ENCODE data around the gene RYR2. TPM values are rescaled to one million over a fixed set of nuclear protein-coding genes. Genes with fewer than 3 reads are reported as not detected.

Gene RYR2
- total and polyA plus RNA-seq, 2 experiments from 2014 or later = 0.50 to 0.95 TPM

GRCh38 chr1:237340892-237341291 is 298.9 kb downstream of the RYR2 start:
- TF ChIP-seq EZH2phosphoT487 (IDR thresholded peaks at IDR 0.05; ENCODE audit: low read depth, severe bottlenecking, unreplicated experiment) = no peak
- no peak for TF ChIP-seq CTCF (IDR thresholded peaks at IDR 0.05; ENCODE audit: poor library complexity)
- no peak for TF ChIP-seq EZH2 (IDR thresholded peaks at IDR 0.05; ENCODE audit: borderline replicate concordance)
- DNase-seq (ENCODE audit: low spot score) = no peak
- no peaks in the 10 kb centered on the region for H4K20me1 ChIP-seq (ENCODE audit: insufficient read depth, poor library complexity, severe bottlenecking)
- H3K9me2 ChIP-seq (replicated peaks; ENCODE audit: insufficient read depth) = no peaks in the 10 kb centered on the region
- no peaks in the 10 kb centered on the region for H3K79me2 ChIP-seq
- no peaks in the 10 kb centered on the region for H3K27me3 ChIP-seq
- no peak overlapping the region for H3K4me2 ChIP-seq
- H3K9me3 ChIP-seq (ENCODE audit: low read depth) = no peaks in the 10 kb centered on the region
- H3K4me1 ChIP-seq (ENCODE audit: insufficient read depth) = no peaks in the 10 kb centered on the region
- no peak overlapping the region for H3K27ac ChIP-seq
- WGBS (ENCODE audit: low lambda C conversion rate, missing lambda C conversion rate) = 77% methylated on average over 3 of the region's 3 CpGs
- H3K36me3 ChIP-seq (replicated peaks; ENCODE audit: insufficient read depth, low read depth) = no peaks in the 10 kb centered on the region
- H2AFZ ChIP-seq = no peak overlapping the region
- no peak overlapping the region for H3K4me3 ChIP-seq

GRCh38 chr1:237341391-237341790 is 299.4 kb downstream of the RYR2 start:
- Histone ChIP-seq H3K27me3 (no peaks in the 10 kb centered on the region), H3K4me3 (no peak overlapping the region), H4K20me1 (ENCODE audit: insufficient read depth, poor library complexity, severe bottlenecking) (no peaks in the 10 kb centered on the region), H3K4me2 (no peak overlapping the region), H2AFZ (no peak overlapping the region), H3K9me3 (ENCODE audit: low read depth) (no peaks in the 10 kb centered on the region), H3K4me1 (ENCODE audit: insufficient read depth) (no peaks in the 10 kb centered on the region), H3K36me3 (replicated peaks; ENCODE audit: insufficient read depth, low read depth) (no peaks in the 10 kb centered on the region), H3K79me2 (no peaks in the 10 kb centered on the region), H3K9me2 (replicated peaks; ENCODE audit: insufficient read depth) (no peaks in the 10 kb centered on the region), H3K27ac (no peak overlapping the region)
- WGBS (ENCODE audit: low lambda C conversion rate, missing lambda C conversion rate) = 29% methylated on average over 3 of the region's 3 CpGs
- no peak for DNase-seq (ENCODE audit: low spot score)
- TF ChIP-seq EZH2phosphoT487 (IDR thresholded peaks at IDR 0.05; ENCODE audit: low read depth, severe bottlenecking, unreplicated experiment) (no peak), EZH2 (IDR thresholded peaks at IDR 0.05; ENCODE audit: borderline replicate concordance) (no peak), CTCF (IDR thresholded peaks at IDR 0.05; ENCODE audit: poor library complexity) (no peak)

- Histone ChIP-seq H3K4me3 (no peak overlapping the region), H3K27ac (no peak overlapping the region), H2AFZ (no peak overlapping the region), H3K4me1 (ENCODE audit: insufficient read depth) (no peaks in the 10 kb centered on the region), H3K27me3 (no peaks in the 10 kb centered on the region), H3K79me2 (no peaks in the 10 kb centered on the region), H4K20me1 (ENCODE audit: insufficient read depth, poor library complexity, severe bottlenecking) (no peaks in the 10 kb centered on the region), H3K9me3 (ENCODE audit: low read depth) (no peaks in the 10 kb centered on the region), H3K9me2 (replicated peaks; ENCODE audit: insufficient read depth) (no peaks in the 10 kb centered on the region), H3K36me3 (replicated peaks; ENCODE audit: insufficient read depth, low read depth) (no peaks in the 10 kb centered on the region), H3K4me2 (no peak overlapping the region)
- TF ChIP-seq EZH2 (IDR thresholded peaks at IDR 0.05; ENCODE audit: borderline replicate concordance) (no peak), EZH2phosphoT487 (IDR thresholded peaks at IDR 0.05; ENCODE audit: low read depth, severe bottlenecking, unreplicated experiment) (no peak), CTCF (IDR thresholded peaks at IDR 0.05; ENCODE audit: poor library complexity) (no peak)
- 93% methylated on average over 6 of the region's 6 CpGs for WGBS (ENCODE audit: low lambda C conversion rate, missing lambda C conversion rate)
- no peak for DNase-seq (ENCODE audit: low spot score)
These were observed 300.7 kb downstream of the RYR2 start for GRCh38 chr1:237342730-237343129.

DNA sequence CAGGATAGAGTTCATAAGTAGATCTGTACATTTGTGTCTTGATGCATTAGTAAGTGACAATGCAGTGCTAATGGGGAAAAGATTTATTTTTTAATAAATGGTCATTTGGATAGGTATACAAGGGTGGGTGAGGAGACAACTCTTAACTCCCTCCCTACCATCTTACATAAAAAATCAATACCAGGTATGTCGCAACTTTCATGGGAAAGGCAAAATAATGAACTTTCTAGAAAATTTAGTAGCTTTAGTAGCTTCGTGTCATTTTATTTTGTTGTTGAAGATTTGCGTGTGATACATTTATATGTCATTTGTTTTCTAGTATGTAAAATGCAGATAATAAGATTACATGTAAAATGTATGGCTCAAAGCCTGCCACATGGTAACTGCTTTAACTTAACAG is 310.8 kb downstream of the RYR2 start:
- H4K20me1 ChIP-seq (ENCODE audit: insufficient read depth, poor library complexity, severe bottlenecking) = no peaks in the 10 kb centered on the region
- H3K4me3 ChIP-seq = no peak overlapping the region
- WGBS (ENCODE audit: low lambda C conversion rate, missing lambda C conversion rate) = 87% methylated on average over 3 of the region's 3 CpGs
- H3K79me2 ChIP-seq = no peaks in the 10 kb centered on the region
- H3K36me3 ChIP-seq (replicated peaks; ENCODE audit: insufficient read depth, low read depth) = no peaks in the 10 kb centered on the region
- no peaks in the 10 kb centered on the region for H3K9me2 ChIP-seq (replicated peaks; ENCODE audit: insufficient read depth)
- no peaks in the 10 kb centered on the region for H3K9me3 ChIP-seq (ENCODE audit: low read depth)
- no peak for TF ChIP-seq EZH2 (IDR thresholded peaks at IDR 0.05; ENCODE audit: borderline replicate concordance)
- TF ChIP-seq EZH2phosphoT487 (IDR thresholded peaks at IDR 0.05; ENCODE audit: low read depth, severe bottlenecking, unreplicated experiment) = no peak
- no peak for TF ChIP-seq CTCF (IDR thresholded peaks at IDR 0.05; ENCODE audit: poor library complexity)
- H2AFZ ChIP-seq = no peak overlapping the region
- no peak overlapping the region for H3K27ac ChIP-seq
- H3K4me2 ChIP-seq = no peak overlapping the region
- no peak for DNase-seq (ENCODE audit: low spot score)
- H3K4me1 ChIP-seq (ENCODE audit: insufficient read depth) = no peaks in the 10 kb centered on the region
- H3K27me3 ChIP-seq = no peaks in the 10 kb centered on the region

All from hepatocyte (in vitro differentiated cells).